GM21576 (cell line): ENCODE measurements around the gene KCNC3.

ENCODE experiments used
- ATAC-seq: cut with Tn5 transposase; IDR thresholded peaks from one replicate; pipeline ENCODE4 v1.9.1; 2021; ENCODE audit warnings: mild to moderate bottlenecking, moderate library complexity; ENCODE audit not compliant: unreplicated experiment

The KCNC3 gene

DNA sequence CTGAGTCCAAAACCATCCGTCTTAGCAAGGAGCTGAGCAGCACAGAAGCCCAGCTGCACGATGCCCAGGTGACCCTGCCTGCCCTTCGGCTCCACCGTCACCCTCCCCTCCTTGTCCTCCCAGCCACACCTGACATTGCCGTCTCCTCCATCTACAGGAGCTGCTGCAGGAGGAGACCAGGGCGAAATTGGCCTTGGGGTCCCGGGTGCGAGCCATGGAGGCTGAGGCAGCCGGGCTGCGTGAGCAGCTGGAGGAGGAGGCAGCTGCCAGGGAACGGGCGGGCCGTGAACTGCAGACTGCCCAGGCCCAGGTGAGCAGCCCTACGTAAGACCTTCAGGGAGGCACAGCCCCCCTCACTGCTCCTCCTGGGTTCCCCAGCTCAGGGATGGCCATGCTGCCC, 49.1 kb downstream of the KCNC3 start:
- no peak for ATAC-seq

DNA sequence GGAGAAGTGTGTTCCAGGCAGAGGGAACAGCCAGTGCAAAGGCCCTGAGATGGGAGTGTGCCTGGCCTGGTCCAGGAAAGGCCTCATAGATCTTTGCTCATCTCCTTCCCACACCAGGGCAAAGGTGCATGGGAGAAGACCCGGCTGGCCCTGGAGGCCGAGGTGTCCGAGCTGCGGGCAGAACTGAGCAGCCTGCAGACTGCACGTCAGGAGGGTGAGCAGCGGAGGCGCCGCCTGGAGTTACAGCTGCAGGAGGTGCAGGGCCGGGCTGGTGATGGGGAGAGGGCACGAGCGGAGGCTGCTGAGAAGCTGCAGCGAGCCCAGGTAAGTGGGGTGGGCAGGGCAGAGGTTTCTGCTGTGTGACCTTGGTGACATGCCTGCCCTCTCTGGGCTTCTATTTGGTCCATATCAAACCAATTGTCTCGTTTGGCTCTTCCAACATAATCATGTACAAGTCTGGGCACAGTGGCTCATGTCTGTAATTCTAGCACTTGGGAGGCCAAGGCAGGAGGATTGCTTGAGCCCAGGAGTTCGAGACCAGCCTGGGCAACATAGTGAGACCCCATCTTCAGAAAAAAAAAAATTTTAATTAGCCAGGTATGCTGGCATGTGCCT, 51.1 kb downstream of the KCNC3 start:
- ATAC-seq: no peak

DNA sequence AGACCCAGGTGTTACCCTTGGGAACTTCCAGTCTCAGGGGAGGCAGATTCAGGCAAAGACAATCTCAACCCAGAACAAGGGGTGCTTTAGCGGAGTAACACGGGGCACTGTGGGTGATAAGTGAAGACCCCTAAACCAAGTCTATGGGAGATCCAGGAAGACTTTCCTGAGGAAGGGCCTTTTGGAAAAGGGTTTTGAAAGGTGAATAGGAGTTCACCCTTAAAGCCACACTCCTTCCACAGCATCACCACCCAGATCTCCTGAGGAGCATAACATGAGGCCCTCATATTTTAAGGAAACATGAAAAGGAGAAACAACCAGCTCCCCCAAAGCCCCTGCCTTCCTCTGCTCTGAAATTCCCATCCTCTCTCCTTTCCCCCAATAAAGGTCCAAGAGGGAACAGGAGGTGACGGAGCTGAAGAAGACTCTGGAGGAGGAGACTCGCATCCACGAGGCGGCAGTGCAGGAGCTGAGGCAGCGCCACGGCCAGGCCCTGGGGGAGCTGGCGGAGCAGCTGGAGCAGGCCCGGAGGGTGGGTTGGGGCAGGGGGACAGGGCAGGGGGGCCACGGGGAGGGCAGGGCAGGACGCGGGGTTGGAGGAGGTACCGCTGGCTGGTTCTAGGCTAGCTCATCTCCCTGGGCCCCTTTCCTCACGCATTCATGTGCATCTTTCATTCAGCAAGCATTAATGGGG, 52.7 kb downstream of the KCNC3 start:
- no peak for ATAC-seq

DNA sequence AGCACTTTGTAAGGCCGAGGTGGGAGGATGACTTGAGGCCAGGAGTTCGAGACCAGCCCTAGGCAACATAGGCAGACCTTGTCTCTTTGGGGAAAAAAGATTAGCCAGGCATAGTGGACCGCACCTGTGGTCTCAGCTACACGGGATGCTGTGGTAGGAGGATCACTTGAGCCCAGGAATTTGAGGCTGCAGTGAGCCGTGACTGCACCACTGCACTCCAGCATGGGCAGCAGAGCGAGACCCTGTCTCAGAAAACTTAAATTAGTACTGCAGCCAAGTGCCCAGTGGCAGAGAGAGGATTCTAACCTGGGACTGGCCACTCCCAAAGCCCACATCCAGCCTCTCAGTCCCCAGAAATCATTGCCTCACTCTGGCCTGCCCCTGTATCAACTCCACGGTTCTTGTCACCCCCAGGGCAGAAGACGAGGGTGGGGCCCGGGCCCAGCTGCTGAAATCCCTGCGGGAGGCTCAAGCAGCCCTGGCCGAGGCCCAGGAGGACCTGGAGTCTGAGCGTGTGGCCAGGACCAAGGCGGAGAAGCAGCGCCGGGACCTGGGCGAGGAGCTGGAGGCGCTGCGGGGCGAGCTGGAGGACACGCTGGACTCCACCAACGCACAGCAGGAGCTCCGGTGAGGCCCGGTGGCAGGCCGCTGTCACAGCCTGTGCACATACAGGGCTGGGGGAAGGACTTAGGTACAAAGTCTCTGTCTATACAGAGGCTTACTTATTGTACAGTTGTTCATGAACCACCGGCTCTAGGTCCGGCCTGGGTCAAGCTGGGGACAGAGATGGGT, 53.4 kb downstream of the KCNC3 start:
- no peak for ATAC-seq

DNA sequence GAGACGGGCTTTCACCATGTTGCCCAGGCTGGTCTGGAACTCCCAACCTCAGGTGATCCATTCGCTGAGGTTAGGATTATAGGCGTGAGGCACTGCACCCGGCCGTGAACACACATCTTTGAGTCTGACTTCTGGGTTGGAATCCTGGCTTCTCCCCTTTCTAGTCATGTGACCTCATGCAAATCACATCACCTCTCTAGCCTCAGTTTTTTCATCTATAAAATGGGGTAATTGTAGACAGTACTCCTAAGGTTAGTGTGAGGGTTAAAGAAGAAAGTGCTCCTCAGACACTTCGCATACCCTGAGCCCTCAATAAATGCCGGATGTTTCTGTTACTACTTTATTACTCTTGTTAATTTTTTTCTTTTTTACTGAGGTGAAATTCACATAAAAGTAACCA, 55.4 kb downstream of the KCNC3 start:
- no peak for ATAC-seq

DNA sequence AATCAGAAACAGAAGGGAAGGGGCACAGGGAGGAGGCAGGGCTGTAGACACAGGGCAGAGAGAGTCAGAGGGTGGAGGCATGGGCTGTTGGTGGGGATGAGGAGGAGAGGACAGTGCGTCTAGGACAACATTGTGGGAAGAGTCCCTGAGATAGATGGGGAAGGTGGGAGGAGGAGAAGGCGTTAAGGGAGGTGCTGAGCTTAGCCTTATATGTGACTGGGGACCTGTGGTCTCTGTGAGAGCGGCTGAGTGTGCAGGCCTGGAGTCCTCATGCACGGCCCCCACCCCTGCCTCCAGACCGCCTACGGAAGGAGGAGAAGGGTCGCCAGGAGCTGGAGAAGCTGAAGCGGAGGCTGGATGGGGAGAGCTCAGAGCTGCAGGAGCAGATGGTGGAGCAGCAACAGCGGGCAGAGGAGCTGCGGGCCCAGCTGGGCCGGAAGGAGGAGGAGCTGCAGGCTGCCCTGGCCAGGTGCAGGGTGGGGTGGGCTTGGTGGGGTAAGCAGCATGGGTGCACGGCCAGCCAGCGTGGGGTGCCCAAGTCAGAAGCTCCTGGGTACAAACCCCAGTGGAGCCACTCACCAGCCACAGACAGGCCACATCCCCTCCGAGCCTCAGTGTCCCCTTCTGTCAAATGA, 56.8 kb downstream of the KCNC3 start:
- ATAC-seq: no peak

DNA sequence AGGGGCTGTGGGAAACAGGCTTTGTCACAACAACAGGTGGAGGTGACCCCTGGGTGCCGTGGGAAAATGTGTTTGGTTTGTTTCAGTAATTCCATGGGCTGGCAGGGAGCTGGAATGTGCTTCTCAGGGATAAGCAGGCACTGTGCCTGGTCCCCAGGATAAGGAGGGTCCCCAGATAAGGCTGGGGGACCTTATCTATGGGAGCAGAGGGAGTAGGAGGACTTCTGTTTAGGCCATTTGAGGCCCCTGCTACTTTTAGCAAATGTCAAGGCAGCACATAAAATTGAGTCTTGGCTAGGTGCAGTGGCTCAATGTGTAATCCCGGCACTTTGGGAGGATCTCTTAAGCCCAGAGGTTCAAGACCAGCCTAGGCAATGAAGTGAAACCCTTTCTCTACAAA, 59.5 kb downstream of the KCNC3 start:
- ATAC-seq: no peak

DNA sequence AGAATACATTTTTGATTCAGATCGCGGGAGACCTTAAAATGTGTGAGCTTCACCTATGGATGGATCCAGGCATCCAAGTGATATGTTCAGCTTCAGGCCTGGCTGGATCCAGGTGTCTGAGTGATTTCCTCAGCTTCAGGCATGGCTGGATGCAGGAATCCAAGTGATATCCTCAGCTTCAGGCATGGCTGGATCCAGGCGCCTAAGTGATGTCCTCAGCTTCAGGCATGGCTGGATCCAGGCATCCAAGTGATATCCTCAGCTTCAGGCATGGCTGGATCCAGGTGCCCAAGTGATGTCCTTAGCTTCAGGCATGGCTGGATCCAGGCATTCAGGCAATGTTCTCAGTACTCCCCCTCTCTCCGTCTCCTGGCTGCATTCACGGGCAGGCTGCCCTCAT, 60.7 kb downstream of the KCNC3 start:
- no peak for ATAC-seq

DNA sequence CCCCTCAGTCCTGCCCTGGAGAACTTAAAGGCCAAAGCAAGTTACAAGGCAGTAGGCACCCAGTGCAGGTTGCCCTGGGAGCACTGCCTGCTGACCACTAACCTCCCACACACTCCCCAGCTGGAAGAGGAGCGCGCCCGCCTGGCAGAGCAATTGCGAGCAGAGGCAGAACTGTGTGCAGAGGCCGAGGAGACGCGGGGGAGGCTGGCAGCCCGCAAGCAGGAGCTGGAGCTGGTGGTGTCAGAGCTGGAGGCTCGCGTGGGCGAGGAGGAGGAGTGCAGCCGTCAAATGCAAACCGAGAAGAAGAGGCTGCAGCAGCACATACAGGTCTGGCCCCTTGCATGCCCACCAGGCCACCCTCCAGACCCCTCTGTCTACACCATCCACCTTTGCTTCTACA, 61.1 kb downstream of the KCNC3 start:
- ATAC-seq: no peak

DNA sequence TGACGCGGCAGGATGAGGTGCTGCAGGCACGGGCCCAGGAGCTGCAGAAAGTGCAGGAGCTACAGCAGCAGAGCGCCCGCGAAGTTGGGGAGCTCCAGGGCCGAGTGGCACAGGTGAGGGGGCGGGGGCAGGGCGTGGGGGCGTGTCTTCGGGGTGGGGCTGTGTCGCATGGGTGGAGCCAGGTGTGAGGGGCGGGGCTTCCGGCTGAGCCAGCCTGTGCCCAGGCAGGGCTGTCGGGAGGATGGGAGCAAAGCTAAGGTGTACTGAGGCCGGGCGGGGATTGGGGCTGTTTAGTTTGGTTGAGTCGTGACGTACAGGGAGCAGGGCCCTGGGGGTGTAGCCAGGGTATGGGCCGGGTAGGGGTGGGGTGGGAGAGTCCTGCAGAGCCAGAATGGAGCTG, 62.3 kb downstream of the KCNC3 start:
- no peak for ATAC-seq

DNA sequence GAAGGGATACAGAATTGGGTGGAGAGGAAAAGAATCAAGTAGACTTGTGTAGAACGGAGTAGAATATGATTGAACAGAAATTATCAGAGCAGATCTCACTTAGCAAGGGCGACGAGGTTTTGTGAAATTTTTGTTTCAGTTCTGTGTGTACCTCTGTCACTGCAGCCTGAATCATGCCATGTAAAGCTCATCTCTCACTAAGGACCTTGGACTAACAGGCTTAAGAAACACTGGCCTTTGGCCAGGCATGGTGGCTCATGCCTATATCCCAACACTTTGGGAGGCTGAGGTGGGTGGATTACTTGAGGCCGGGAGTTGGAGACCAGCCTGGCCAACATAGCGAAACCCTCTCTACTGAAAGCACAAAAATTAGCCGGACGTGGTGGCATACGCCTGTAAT, 63.1 kb downstream of the KCNC3 start:
- no peak for ATAC-seq

DNA sequence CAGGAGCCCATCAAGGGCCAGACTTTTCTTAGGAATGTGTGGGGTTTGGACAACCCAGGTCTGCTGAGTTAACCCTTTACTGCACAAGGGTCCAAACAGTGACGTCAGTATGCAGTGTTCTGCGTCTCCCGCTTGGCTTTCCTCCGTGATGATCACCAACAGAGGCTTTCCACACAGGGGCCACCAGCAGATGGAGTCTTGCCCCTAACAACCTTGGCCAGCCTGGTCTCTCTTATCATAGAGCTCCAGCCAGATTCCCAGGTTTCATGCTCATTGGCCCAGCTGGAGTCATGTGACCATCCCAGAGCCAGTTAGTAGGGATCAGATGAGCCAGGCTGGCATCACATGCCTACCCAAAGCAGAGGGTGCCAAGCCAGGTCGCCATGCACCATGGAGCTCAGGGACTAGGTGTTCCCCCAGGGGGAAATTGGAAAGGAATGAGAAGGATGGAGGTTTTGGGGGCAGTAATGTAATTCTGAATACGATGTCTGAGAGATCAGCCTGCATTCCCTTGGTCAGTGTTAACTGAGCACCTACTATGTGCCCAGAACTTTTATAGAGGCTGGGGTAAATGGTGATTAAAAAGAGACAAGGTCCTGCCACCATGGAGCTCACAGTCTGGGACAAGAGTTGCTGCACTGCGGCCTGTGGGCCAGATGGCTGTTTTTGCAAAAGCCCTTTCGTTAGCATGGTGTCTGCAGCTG, 64.5 kb downstream of the KCNC3 start:
- ATAC-seq: no peak

DNA sequence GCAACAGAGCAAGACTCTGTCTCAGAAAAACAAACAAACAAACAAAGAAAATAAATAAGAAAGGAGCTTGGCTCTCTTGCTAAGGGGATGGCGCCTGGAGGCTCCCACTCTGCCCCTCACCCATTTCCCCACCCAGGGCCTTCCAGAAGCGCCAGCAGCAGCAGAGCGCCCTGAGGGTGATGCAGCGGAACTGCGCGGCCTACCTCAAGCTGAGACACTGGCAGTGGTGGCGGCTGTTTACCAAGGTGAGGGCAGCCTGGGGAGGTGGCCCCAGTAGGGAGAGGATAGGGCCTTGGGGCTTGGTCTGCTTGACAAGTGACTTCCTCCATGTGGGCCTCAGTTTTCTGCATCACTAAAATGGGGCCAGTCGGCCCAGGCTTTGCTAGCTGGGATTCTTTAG, 66.0 kb downstream of the KCNC3 start:
- no peak for ATAC-seq
